ENCODE data around the gene CDC42BPB. TPM values are rescaled to one million over a fixed set of nuclear protein-coding genes. Genes with fewer than 3 reads are reported as not detected.

The CDC42BPB gene
- total and polyA plus RNA-seq, 2 of the 4 experiments (the other 2 are of a cell fraction), result 49.1 to 81.4 TPM

DNA sequence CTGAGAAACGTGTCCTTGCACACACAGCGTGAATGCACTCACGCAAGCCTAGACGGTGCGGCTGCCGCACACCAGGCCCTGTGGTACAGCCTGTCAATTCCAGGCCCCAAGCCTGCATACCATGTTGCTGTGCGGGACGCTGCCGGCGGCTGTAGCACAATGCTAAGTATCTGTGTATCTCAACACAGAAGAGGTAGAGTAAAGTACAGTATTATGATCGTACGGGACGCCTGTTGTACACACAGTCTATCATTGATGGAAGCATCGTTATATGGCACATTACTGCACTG lies 89.9 kb downstream of the CDC42BPB start:
- no peak overlapping the region for H3K4ac ChIP-seq (ENCODE audit: low read depth, low read length)
- intact Hi-C loops (cut with micrococcal nuclease), result no loop called here
- H3K18ac ChIP-seq (ENCODE audit: low read depth, low read length), result no peak overlapping the region
- no peak overlapping the region for H2AK5ac ChIP-seq (ENCODE audit: low read depth, low read length)
- no peak overlapping the region for H3K14ac ChIP-seq (replicated peaks; ENCODE audit: low read depth, low read length)
- in situ Hi-C loops (cut with MboI; ENCODE audit: low sequenced_read_pairs), result no loop called here
- H4K20me1 ChIP-seq (ENCODE audit: insufficient read depth, low read length), result peaks cover 3% of the 10 kb centered on the region; the same call in 1 of the 2 replicates
- BruUV-seq (replicated peaks), result no TSS peak
- H2BK15ac ChIP-seq (ENCODE audit: low read depth, low read length), result no peak overlapping the region
- CTCF ChIA-PET, result no interaction called here
- H3K9me3 ChIP-seq (ENCODE audit: control insufficient read depth, insufficient read depth, low read length), result no peaks in the 10 kb centered on the region
- H4K5ac ChIP-seq (ENCODE audit: low read depth, low read length), result no peak overlapping the region
- DNase-seq, result no peak
- H4K91ac ChIP-seq (ENCODE audit: insufficient read depth, low read depth, low read length), result no peak overlapping the region
- no peak overlapping the region for H3K23ac ChIP-seq (ENCODE audit: low read depth, low read length)
- POLR2A ChIA-PET (ENCODE audit: unreplicated experiment), result no interaction called here
- H3K36me3 ChIP-seq (ENCODE audit: control insufficient read depth, insufficient read depth, low read length), result peaks cover 75% of the 10 kb centered on the region
- H2BK20ac ChIP-seq (ENCODE audit: low read depth, low read length), result no peak overlapping the region
- no peak overlapping the region for H4K8ac ChIP-seq (ENCODE audit: low read depth in 2 of 2, low read length in 2 of 2)
- no peak overlapping the region for H3K27ac ChIP-seq (ENCODE audit: insufficient read depth, low read length)
- no peak overlapping the region for H3K4me3 ChIP-seq (ENCODE audit: insufficient read depth, low read depth, low read length)
- no peak overlapping the region for H3K4me2 ChIP-seq (ENCODE audit: low read depth, low read length)
- no peak overlapping the region for H3K56ac ChIP-seq (ENCODE audit: extremely low read depth, insufficient read depth, low read length)
- dilution Hi-C loops (cut with HindIII; ENCODE audit: low sequenced_read_pairs, unreplicated experiment), result no loop called here
- H3K27me3 ChIP-seq (ENCODE audit: control insufficient read depth, insufficient read depth, low read length), result no peaks in the 10 kb centered on the region
- WGBS, 2 experiments (ENCODE audit: extremely low coverage in 2 of 2, insufficient read length in 1 of 2), result no CpG with 5 or more reads among the region's 14 CpGs
- ATAC-seq (ENCODE audit: low read depth), result no peak
- H2BK120ac ChIP-seq (ENCODE audit: low read depth, low read length), result no peak overlapping the region
- H2BK5ac ChIP-seq (ENCODE audit: low read depth, low read length, poor library complexity, severe bottlenecking), result no peak overlapping the region
- H2AK9ac ChIP-seq (replicated peaks; ENCODE audit: low read depth, low read length, poor library complexity), result no peak overlapping the region
- H3K9ac ChIP-seq (ENCODE audit: low read depth, low read length), result no peak overlapping the region
- H3K4me1 ChIP-seq (ENCODE audit: control insufficient read depth, insufficient read depth, low read length), result no peaks in the 10 kb centered on the region
- TF ChIP-seq, protein P1, sequence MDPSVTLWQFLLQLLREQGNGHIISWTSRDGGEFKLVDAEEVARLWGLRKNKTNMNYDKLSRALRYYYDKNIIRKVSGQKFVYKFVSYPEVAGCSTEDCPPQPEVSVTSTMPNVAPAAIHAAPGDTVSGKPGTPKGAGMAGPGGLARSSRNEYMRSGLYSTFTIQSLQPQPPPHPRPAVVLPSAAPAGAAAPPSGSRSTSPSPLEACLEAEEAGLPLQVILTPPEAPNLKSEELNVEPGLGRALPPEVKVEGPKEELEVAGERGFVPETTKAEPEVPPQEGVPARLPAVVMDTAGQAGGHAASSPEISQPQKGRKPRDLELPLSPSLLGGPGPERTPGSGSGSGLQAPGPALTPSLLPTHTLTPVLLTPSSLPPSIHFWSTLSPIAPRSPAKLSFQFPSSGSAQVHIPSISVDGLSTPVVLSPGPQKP (IDR thresholded peaks at IDR 0.05; ENCODE audit: borderline replicate concordance, low read depth, low read length), result no peak
- TF ChIP-seq, protein P2, sequence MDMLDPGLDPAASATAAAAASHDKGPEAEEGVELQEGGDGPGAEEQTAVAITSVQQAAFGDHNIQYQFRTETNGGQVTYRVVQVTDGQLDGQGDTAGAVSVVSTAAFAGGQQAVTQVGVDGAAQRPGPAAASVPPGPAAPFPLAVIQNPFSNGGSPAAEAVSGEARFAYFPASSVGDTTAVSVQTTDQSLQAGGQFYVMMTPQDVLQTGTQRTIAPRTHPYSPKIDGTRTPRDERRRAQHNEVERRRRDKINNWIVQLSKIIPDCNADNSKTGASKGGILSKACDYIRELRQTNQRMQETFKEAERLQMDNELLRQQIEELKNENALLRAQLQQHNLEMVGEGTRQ (IDR thresholded peaks at IDR 0.05; ENCODE audit: low read depth, low read length), result no peak
- TF ChIP-seq NFE2L2 (IDR thresholded peaks at IDR 0.05; ENCODE audit: low read depth, low read length), result no peak
- TF ChIP-seq BHLHE40 (IDR thresholded peaks at IDR 0.05; ENCODE audit: low read depth, low read length), result no peak
- peaks cover 10 to 15% of the 10 kb centered on the region in 2 experiments; a peak in 2 of 4 replicates for H3K79me1 ChIP-seq (ENCODE audit: low read depth in 1 of 2, low read length in 2 of 2)
- H2AFZ ChIP-seq (replicated peaks; ENCODE audit: low read length, poor library complexity), result no peak overlapping the region
- no peaks in the 10 kb centered on the region; the same call in 1 of the 2 replicates for H3K9me1 ChIP-seq (ENCODE audit: insufficient read depth, low read length)
